GM21390 (cell line): ENCODE measurements around the gene SPRY1.

ENCODE experiments used
- ATAC-seq: cut with Tn5 transposase; IDR thresholded peaks from one replicate; pipeline ENCODE4 v1.9.1; 2021; ENCODE audit not compliant: unreplicated experiment

The SPRY1 gene

GRCh38 chr4:123438031-123438430 is 41.4 kb downstream of the SPRY1 start:
- no peak for ATAC-seq

GRCh38 chr4:123443401-123444289 is 47.0 kb downstream of the SPRY1 start:
- peak; percentile 75 for ATAC-seq

- ATAC-seq, result peak; percentile 83
Observed at GRCh38 chr4:123444290-123444731, 47.7 kb downstream of the SPRY1 start.

GRCh38 chr4:123446865-123447474 is 50.4 kb downstream of the SPRY1 start:
- ATAC-seq, result no peak

- no peak for ATAC-seq
Observed at GRCh38 chr4:123449362-123449761, 52.8 kb downstream of the SPRY1 start.

- ATAC-seq, result peak; percentile 92
Observed at GRCh38 chr4:123449780-123450179, 53.2 kb downstream of the SPRY1 start.

GRCh38 chr4:123450393-123450792 is 53.8 kb downstream of the SPRY1 start:
- ATAC-seq, result no peak

- ATAC-seq, result no peak
Observed at GRCh38 chr4:123452616-123453015, 56.0 kb downstream of the SPRY1 start.

GRCh38 chr4:123453061-123453680 is 56.6 kb downstream of the SPRY1 start:
- no peak for ATAC-seq
